ENCODE measurements around the gene LRRC37A3. TPM values are rescaled to one million over a fixed set of nuclear protein-coding genes. Genes with fewer than 3 reads are reported as not detected.
"Not testable (repeated sequence)": the region's sequence is repeated elsewhere in the genome, so short reads cannot be mapped to it uniquely, and the experiment has no call there.

Gene LRRC37A3
- polyA plus RNA-seq, 4 donors = 15.4 to 48.8 (median 25.3) TPM

GRCh38 chr17:64837018-64837761 lies 82.1 kb downstream of the LRRC37A3 start:
- DNase-seq (ENCODE audit: low read depth in 4 of 4, low spot score in 2 of 4) = peak in 3 of 4 donors; percentile 26 to 53 (median 47)

DNA sequence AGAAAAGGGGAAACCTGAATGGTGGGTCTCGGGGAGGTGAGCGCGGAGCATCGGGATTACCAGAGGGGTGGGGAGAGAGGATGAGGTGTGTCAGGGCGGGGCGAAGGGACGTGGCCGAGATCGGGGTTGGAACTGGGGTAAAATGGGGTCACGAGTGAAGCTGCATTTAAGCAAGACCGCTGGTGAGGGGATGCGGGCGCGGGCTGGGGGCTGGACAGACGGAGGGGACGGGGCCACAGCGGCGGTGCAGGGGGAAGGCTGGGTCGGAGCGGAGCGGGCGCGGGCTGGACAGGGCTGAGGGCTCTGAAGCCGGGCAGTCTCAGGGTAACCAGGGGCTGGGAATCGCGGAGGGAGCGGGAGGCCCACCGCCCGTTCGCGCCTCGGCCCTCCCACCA lies 82.7 kb downstream of the LRRC37A3 start:
- not testable (repeated sequence) for DNase-seq (ENCODE audit: low read depth in 4 of 4, low spot score in 2 of 4)

DNA sequence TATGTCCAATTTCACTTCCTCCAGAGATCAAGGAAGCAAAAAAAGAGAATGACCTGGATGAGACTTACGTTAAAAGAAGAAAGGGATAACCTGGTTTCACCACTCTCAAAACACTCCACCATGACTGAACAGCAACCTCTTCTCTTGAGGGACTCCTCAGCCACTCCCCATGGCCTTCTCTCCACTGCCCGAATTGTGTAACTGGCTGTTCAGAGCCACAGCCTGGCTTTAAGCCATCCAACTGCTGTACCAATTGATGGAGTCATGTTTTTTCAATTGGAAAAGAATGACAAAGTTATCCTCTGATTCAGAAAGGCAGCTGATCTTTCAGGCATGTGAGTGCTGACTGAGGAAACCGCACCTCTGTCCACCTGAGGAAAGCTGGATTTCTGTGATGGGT lies 85.2 kb downstream of the LRRC37A3 start:
- DNase-seq (ENCODE audit: low read depth in 4 of 4, low spot score in 2 of 4) = not testable (repeated sequence)

GRCh38 chr17:64830631-64831040 lies 88.6 kb downstream of the LRRC37A3 start:
- DNase-seq (ENCODE audit: low read depth in 4 of 4, low spot score in 2 of 4) = not testable (repeated sequence)

DNA sequence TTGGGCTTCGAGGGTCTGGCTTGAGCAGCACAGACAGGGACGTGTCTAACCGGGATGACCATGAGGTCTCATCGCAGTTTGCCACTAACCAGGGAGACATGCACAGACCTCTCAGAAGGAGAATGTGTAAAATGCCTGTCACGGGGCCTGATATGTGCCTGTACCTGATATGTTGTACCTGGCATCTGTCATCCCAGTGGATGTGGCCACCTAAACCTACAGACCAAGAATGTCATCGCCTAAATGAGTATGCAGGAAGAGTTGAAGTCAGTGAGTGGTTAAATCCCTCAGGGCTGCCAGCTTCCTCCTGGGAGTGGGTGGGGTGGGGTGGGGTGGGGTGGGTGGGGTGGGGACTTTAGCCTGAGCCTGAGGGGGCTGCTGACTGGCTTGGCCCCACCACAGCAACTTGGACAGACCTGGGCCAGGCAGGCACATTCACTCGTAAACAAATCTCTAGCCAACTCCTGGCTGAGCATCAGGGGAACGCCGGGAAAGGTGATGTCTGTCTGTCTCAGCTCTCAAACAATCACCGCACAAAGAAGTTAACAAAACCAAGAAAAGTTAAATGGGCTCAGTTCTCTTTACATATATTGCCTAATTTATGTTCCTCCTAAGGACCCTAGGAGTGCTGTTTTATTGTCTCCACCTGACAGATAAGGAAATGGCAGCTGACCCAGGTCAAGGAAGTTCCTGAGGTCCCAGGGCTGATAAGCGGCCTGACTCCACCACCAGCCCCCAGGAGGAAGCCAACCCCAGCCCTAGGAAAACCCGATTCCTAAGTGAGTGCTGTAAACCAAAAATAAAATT lies 89.3 kb downstream of the LRRC37A3 start:
- DNase-seq (ENCODE audit: low read depth in 4 of 4, low spot score in 2 of 4) = not testable (repeated sequence)

DNA sequence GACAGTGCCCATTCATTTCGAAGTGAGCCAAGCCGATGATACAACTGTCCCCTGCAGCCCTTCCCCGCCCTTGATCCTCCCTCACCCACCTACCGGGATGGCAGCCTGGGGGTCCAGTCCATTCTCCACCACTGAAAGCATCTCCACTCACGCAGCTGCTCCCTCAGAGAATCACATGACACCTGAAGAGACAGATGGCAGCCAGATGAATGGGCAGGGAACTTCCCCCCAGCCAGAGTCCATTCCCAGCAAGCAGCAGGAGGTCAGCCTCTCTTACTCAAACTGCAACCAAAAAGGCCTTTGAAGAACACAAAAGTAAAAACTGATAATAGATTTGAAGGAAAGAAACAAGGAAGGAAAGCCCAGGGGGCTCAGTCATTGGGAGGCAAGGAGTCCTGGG lies 90.2 kb downstream of the LRRC37A3 start:
- not testable (repeated sequence) for DNase-seq (ENCODE audit: low read depth in 4 of 4, low spot score in 2 of 4)

DNA sequence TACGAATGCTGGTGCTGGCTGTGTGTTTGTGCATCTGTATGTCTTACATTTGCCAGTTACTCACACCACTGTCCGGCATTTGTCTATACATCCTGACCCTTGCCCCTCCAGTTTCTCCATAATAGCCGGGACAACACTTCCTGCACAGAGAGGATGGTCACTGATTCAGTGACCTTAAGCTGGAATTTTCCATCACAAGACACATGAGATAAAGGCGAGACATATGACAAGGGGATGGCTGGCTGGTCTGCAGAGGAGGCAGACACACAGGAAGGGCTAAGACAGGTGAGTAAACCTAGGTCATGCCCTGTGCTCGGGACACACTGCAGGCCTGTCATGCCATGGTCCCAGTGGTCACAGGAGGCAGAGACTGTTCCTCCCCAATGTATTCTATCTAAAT lies 100.4 kb downstream of the LRRC37A3 start:
- DNase-seq (ENCODE audit: low read depth in 4 of 4, low spot score in 2 of 4) = not testable (repeated sequence)

DNA sequence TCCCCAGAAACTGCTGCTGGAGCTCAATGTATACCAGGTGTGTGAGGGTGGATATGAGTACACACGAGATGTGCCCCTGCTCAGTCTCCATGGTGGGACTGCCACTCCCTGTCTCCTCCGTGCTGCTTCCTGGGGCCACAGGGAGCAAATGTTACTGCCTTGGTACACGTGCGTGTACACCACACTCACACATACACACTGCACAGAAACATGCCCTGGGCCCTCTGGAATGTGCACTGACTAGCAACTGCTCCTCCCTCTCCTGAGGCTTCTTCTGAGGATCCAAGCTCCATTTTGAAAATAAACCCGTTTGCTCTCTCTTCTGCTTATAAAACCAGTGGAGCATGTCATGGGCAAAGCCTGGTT lies 103.5 kb downstream of the LRRC37A3 start:
- DNase-seq (ENCODE audit: low read depth in 4 of 4, low spot score in 2 of 4) = not testable (repeated sequence)

- DNase-seq (ENCODE audit: low read depth in 4 of 4, low spot score in 2 of 4) = not testable (repeated sequence)
These were observed 104.1 kb downstream of the LRRC37A3 start for GRCh38 chr17:64814993-64815832.

DNA sequence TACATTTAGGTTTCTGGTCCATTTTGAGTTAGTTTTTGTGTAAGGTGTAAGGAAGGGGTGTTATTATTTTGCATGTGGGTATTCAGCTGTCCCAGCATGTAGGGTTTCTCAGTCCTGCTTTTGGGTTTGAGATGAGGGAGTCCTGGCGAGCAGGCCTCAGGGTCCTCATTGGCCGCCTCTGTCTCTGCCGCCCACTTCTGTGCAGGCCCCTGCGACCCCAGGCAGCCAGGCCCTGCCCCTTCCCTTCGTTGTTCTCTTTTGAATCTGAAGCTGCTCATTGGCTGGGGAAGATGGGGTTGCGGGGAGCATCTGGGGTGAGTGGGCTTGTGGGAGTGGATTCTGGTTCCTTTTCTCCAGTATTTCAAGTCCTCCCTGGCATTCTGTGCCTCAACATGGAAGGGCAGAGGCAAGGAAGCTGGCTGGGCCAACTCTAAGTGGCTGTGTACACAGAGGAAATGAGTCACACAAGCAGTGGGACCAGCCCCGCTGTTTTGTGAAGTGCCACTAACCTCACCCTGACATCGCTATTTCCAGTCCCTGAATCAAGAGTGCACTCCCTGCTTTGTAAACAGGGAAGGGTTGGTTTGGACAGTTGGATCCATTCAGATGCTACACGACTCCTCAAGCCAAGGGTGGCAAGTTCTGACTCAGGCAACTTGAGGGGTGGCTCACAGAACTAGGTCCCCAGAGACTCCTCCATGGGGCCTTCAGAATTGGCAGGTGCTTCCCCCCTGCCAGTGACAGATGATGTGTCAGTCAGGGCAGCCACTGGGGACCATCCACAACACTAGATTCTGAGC lies 110.9 kb downstream of the LRRC37A3 start:
- DNase-seq (ENCODE audit: low read depth in 4 of 4, low spot score in 2 of 4) = not testable (repeated sequence)

Other genes starting within 250 kb of the LRRC37A3 start
- gene GNA13, start 137.3 kb upstream of the LRRC37A3 start, polyA plus RNA-seq (ENCODE audit: insufficient read length in 4 of 4) = 10 to 100 TPM; 55.1 to 71.8 (median 66.7) TPM
- 10 to 100 TPM; 12.2 to 16.2 (median 14.6) TPM for gene RGS9, start 217.9 kb upstream of the LRRC37A3 start, polyA plus RNA-seq (ENCODE audit: insufficient read length in 4 of 4)

Data from left renal cortex interstitium (tissue), 4 donors.